Measurements from ENCODE around the gene NR6A1.

The NR6A1 gene

GRCh38 chr9:124695280-124695890 is 75.7 kb downstream of the NR6A1 start (continued):
- TF ChIP-seq TSHZ1 (tag by site-specific recombination; IDR thresholded peaks at IDR 0.05; ENCODE audit: borderline replicate concordance) (0 out of 2 replicates have a peak, but pooled peaks have one; percentile 17), ZNF335 (tag by site-specific recombination; conservative IDR thresholded peaks at IDR 0.05) (peak; percentile 56; the same call in 1 of the 2 replicates), ZNF223 (tag by site-specific recombination; IDR thresholded peaks at IDR 0.05) (no peak), ELK4 (IDR thresholded peaks at IDR 0.05; ENCODE audit: borderline replicate concordance, low read depth, low read length) (no peak), ZNF518A (tag by site-specific recombination; conservative IDR thresholded peaks at IDR 0.05; ENCODE audit: low read depth) (no peak), ZNF530 (tag by site-specific recombination; IDR thresholded peaks at IDR 0.05; ENCODE audit: low read depth) (no peak), ZBTB8A (tag by site-specific recombination; IDR thresholded peaks at IDR 0.05) (peak; percentile 24; the same call in 1 of the 2 replicates), ZNF366 (tag by site-specific recombination; conservative IDR thresholded peaks at IDR 0.05) (no peak), ZNF837 (tag by site-specific recombination; IDR thresholded peaks at IDR 0.05) (no peak)

GRCh38 chr9:124694414-124695279 is 76.5 kb downstream of the NR6A1 start:
- ChIA-PET CTCF (interaction anchor here (0.6 to 1.5 kb wide), 10 partner anchors 13 to 199 kb away, joined by 3 to 10 read pairs (median 3); no protein-coding TSS in a partner anchor), POLR2A (interaction anchor here (0.9 to 1.9 kb wide), 2 partner anchors 36 kb away, joined by 3 to 8 read pairs; no protein-coding TSS in a partner anchor)
- H3K36me3 ChIP-seq (ENCODE audit: control insufficient read depth in 2 of 2, insufficient read depth in 1 of 2, low read length in 2 of 2), result no peaks in the 10 kb centered on the region
- H3K27ac ChIP-seq (ENCODE audit: extremely low read depth, low read depth, low read length), result peak overlapping the region; percentile 60
- no peak overlapping the region for H3K4me3 ChIP-seq (ENCODE audit: low read depth, low read length)
- peaks cover 22% of the 10 kb centered on the region for H3K4me1 ChIP-seq (ENCODE audit: control insufficient read depth, insufficient read depth, low read length)
- no peaks in the 10 kb centered on the region for H3K9me3 ChIP-seq (ENCODE audit: control insufficient read depth, insufficient read depth, low read depth, low read length)
- TF ChIP-seq HIC1 (tag by site-specific recombination; IDR thresholded peaks at IDR 0.05) (no peak), ZNF791 (tag by site-specific recombination; IDR thresholded peaks at IDR 0.05) (no peak), ZNF843 (tag by site-specific recombination; IDR thresholded peaks at IDR 0.05) (no peak), GFI1B (tag by site-specific recombination; IDR thresholded peaks at IDR 0.05) (no peak), ZNF785 (tag by site-specific recombination; IDR thresholded peaks at IDR 0.05) (no peak), ZNF433 (tag by site-specific recombination; IDR thresholded peaks at IDR 0.05; ENCODE audit: low read depth) (no peak), PRDM1 (tag by site-specific recombination; IDR thresholded peaks at IDR 0.05) (0 out of 2 replicates have a peak, but pooled peaks have one; percentile 30), ZNF157 (tag by site-specific recombination; IDR thresholded peaks at IDR 0.05) (no peak), ZNF449 (tag by site-specific recombination; IDR thresholded peaks at IDR 0.05) (no peak), ZNF239 (tag by site-specific recombination; IDR thresholded peaks at IDR 0.05) (no peak)

Measured in HEK293 (cell line).